GM06990 (cell line): ENCODE data around the gene AGPAT4.
"Not testable (repeated sequence)": the region's sequence is repeated elsewhere in the genome, so short reads cannot be mapped to it uniquely, and the experiment has no call there.

ENCODE experiments used
- DNase-seq: peaks from one replicate; pipeline ENCODE4 v3.0.0-alpha.2; 2011; ENCODE audit not compliant: insufficient read length; ENCODE audit errors: extremely low read depth
- H3K27me3 ChIP-seq: replicated peaks from 2 replicates; pipeline ENCODE4 v1.6.0; 2011; ENCODE audit warnings: low read length; ENCODE audit not compliant: control insufficient read depth, insufficient read depth
- H3K36me3 ChIP-seq: 2 replicates; pipeline ENCODE4 v1.5.1; 2011; ENCODE audit warnings: low read length; ENCODE audit not compliant: control insufficient read depth, insufficient read depth
- H3K4me3 ChIP-seq: replicated peaks from 2 replicates; pipeline ENCODE4 v1.5.1; 2011; ENCODE audit warnings: low read depth, mild to moderate bottlenecking, control low read depth, low read length
- TF ChIP-seq, protein P1 (sequence below): IDR thresholded peaks from 2 replicates; pipeline ENCODE4 v1.5.1; 2011; ENCODE audit warnings: low read length, control low read depth, mild to moderate bottlenecking, inconsistent platforms; ENCODE audit not compliant: insufficient read depth, poor library complexity, severe bottlenecking

The AGPAT4 gene

GRCh38 chr6:161227004-161227960 lies 46.6 kb downstream of the AGPAT4 start:
- no peaks in the 10 kb centered on the region; the same call in 1 of the 2 replicates for H3K36me3 ChIP-seq
- DNase-seq: no peak
- H3K27me3 ChIP-seq: no peaks in the 10 kb centered on the region
- TF ChIP-seq, protein P1, sequence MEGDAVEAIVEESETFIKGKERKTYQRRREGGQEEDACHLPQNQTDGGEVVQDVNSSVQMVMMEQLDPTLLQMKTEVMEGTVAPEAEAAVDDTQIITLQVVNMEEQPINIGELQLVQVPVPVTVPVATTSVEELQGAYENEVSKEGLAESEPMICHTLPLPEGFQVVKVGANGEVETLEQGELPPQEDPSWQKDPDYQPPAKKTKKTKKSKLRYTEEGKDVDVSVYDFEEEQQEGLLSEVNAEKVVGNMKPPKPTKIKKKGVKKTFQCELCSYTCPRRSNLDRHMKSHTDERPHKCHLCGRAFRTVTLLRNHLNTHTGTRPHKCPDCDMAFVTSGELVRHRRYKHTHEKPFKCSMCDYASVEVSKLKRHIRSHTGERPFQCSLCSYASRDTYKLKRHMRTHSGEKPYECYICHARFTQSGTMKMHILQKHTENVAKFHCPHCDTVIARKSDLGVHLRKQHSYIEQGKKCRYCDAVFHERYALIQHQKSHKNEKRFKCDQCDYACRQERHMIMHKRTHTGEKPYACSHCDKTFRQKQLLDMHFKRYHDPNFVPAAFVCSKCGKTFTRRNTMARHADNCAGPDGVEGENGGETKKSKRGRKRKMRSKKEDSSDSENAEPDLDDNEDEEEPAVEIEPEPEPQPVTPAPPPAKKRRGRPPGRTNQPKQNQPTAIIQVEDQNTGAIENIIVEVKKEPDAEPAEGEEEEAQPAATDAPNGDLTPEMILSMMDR: no peak
- no peak overlapping the region for H3K4me3 ChIP-seq

DNA sequence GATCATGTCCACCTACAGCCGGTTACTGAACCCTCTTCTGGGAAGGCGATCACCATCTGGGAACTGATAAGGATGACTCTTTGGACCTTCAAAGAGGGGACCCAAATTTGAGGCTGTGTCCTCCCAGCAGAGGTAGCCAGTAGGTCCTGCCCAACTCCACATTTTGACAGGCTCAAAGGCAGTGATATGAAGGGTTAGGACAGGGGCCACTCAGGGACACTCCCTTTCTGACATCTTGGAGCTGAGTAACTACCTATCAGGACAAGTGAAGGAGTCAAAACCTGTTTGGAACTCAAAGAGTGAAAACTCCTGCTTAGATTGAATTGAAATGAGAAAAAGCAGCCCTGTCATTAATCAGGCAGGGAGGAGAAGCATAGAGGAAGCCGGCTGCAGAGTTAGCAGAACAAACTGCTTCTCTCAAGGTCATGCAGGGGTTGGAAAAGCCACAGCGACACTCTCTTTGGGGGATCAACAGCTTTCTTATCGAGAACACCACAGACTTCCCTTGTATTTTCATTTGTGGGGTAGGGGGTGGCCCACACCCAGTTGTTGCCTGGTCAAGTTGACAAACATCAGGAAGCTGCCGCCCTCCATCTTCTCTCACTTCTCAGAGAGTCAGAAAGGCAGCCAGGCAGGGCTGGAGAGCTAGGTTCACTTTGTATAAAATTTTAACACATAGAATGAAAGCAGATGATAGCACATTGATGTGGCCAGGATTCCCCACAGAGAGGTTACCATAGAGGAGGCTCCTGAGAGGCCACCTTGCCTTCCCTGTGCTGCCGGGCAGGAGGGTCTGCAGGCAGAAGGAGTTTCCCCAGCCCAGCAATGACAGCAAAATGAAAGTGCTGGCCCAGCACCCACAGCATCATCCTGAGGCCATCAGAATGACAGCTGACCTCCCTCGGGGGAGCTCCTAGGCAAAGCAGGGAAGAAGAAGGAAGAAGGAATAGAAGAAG lies 47.6 kb downstream of the AGPAT4 start:
- no peak for DNase-seq
- Histone ChIP-seq H3K36me3 (no peaks in the 10 kb centered on the region), H3K4me3 (no peak overlapping the region; the same call in 1 of the 2 replicates), H3K27me3 (no peaks in the 10 kb centered on the region)
- TF ChIP-seq, protein P1: no peak

- H3K27me3 ChIP-seq: no peaks in the 10 kb centered on the region
- H3K4me3 ChIP-seq: no peak overlapping the region
- no peak for DNase-seq
- H3K36me3 ChIP-seq: no peaks in the 10 kb centered on the region
- TF ChIP-seq, protein P1: no peak
Measured at GRCh38 chr6:161225681-161226008, 48.2 kb downstream of the AGPAT4 start.

DNA sequence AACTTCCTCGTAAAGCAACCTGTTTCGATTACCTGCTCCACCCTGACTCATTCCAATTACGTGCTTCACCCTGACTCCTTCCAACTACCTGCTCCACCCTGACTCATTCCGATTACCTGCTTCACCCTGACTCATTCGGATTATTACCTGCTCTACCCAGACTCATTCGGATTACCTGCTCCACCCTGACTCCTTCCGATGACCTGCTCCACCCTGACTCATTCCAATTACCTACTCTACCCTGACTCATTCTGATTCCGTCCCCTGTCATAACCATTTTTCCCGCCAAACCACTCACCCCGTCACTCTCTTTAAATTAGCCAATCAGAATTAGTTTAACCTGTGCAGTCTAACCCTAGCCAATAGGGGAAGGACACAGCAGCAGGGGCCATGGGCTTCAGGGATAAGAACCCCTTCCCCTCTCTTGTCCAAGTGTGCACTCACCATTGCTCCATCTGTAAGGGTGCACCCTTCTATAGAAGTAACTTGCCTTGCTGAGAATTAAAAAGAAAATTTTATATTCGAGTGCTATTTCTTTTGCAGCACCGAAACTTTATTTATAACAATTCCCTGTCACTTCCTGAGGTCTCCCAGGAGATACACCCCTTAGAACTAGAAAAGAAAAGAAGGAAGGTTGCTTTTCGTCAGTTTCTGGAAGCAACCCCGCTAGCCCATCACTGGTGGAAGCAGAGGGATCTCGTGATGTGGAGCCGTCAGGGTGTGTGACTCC lies 48.7 kb downstream of the AGPAT4 start:
- not testable (repeated sequence) for H3K36me3 ChIP-seq, H3K4me3 ChIP-seq, H3K27me3 ChIP-seq, DNase-seq

- no peaks in the 10 kb centered on the region for H3K27me3 ChIP-seq
Measured at GRCh38 chr6:161223646-161224045, 50.2 kb downstream of the AGPAT4 start.

More at GRCh38 chr6:161223646-161224045, 50.2 kb downstream of the AGPAT4 start:
- Histone ChIP-seq H3K36me3 (no peaks in the 10 kb centered on the region), H3K4me3 (no peak overlapping the region)
- no peak for DNase-seq
- TF ChIP-seq, protein P1: no peak
